ENCODE results near the gene EHHADH.

EHHADH gene

DNA sequence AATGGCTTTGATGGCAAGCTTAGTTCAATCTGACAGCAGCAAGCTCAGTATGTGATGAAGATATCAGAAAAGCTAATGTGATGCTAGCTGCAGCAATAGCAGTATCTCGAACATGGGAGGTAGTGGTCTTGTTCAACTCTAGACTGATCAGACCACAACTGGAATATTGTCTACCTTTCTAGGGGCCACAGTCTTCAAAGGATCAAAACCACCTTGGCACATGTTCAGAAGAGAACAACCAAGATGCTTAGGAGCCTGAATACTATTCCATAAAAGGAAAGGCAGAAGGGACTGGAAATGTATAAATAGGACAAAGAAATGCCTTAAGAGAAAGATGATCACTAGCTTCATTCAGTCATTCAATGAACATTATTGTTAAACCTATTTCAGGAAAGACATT lies 103.3 kb downstream of the EHHADH start:
- FAIRE-seq, result no peak
- no peak for DNase-seq (ENCODE audit: low spot score)

DNA sequence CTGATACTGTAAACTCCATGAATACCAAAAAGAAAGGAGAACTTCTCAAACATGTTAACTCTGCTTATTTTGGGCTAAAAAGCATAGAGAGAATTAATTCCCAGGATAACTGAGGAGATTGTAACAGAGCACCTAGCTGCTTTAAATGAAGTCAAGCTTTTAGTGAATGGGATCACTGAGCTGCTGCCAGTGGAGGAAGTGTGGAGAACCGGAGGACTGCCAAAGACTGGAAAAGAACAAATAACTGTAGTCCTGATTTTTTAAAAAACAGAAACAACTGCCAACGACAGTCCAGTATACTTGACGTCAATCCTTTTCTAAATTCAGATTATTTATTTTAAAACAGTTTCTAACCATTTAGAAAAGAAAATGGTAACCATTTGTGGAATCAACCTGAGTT lies 104.3 kb downstream of the EHHADH start:
- FAIRE-seq, result no peak
- DNase-seq (ENCODE audit: low spot score), result no peak

DNA sequence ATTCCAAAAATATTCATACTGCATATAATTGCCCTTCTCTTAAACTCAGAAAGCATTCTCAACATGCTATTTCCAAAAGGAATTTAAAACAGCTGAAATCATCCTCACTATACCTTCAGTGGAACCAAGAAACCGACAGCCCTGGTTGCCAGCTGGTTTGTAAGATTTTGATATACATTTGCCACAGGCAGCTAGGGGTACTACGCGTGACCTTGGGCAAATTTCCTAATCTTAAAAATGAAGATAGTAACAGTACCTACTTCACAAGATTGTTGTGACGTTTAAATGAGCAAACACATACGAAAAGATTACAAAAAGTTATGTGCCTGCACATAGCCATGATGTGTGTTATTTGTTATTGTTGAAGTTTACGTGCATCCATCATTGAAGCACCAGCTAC lies 108.3 kb downstream of the EHHADH start:
- no peak for FAIRE-seq

DNA sequence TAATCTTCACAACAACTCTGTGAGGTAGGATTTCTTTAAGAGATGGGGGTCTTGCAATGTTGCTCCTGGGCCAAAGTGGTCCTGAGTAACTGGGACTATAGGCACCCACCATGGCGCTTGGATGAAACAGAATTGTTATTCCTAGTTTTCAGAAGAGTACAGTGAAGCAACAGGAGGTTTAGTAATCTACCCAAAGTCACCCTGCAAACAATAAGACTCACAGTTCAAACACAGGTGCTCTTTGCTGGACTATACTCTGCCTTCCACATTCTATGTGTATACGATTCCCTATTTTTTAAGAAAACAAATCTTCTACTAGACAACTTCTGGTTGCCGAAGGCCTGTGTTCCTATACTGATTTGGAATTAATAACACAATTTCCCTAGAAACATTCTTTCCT lies 109.1 kb downstream of the EHHADH start:
- no peak for DNase-seq (ENCODE audit: low spot score)
- no peak for FAIRE-seq

More for the DNA sequence above, 108.3 kb downstream of the EHHADH start:
- DNase-seq (ENCODE audit: low spot score), result no peak

All from urothelium cell line (cell line).